ENCODE results near the gene TRPC1.

The TRPC1 gene

DNA sequence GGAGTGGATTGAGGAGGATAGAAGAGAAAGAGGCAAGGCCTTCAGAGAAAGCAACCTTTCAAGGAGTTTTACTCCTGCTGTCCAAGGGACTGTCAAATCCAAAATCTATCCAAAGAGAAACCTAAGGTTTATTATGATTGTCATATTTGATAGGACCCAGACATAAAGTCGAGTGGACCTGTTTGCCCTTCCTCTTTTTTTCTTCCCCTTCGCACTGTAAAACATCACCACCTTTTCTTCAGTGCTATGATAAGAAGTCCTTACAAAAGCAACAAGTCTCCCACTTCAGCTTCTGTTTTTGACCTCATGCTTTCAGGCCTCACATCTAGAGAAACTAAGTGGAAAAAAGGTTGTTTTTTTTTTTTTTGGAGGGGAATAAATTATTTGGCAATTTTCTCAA lies 73.0 kb downstream of the TRPC1 start:
- Histone ChIP-seq H3K9me3 (ENCODE audit: control insufficient read depth, insufficient read depth, low read depth, low read length) (no peaks in the 10 kb centered on the region), H3K4me3 (ENCODE audit: low read depth, low read length) (no peak overlapping the region), H3K36me3 (ENCODE audit: control insufficient read depth in 2 of 2, insufficient read depth in 1 of 2, low read length in 2 of 2) (peaks cover 0 to 3% of the 10 kb centered on the region in 2 experiments; a peak in 1 of 3 replicates), H3K4me1 (ENCODE audit: control insufficient read depth, insufficient read depth, low read length) (no peaks in the 10 kb centered on the region), H3K27ac (ENCODE audit: extremely low read depth, low read depth, low read length) (no peak overlapping the region)
- ChIA-PET CTCF (no interaction called here), POLR2A (no interaction called here)
- TF ChIP-seq ZNF571 (tag by site-specific recombination; IDR thresholded peaks at IDR 0.05) = no peak
- TF ChIP-seq SCRT2 (tag by site-specific recombination; IDR thresholded peaks at IDR 0.05) = peak; percentile 37
- TF ChIP-seq, protein P1, sequence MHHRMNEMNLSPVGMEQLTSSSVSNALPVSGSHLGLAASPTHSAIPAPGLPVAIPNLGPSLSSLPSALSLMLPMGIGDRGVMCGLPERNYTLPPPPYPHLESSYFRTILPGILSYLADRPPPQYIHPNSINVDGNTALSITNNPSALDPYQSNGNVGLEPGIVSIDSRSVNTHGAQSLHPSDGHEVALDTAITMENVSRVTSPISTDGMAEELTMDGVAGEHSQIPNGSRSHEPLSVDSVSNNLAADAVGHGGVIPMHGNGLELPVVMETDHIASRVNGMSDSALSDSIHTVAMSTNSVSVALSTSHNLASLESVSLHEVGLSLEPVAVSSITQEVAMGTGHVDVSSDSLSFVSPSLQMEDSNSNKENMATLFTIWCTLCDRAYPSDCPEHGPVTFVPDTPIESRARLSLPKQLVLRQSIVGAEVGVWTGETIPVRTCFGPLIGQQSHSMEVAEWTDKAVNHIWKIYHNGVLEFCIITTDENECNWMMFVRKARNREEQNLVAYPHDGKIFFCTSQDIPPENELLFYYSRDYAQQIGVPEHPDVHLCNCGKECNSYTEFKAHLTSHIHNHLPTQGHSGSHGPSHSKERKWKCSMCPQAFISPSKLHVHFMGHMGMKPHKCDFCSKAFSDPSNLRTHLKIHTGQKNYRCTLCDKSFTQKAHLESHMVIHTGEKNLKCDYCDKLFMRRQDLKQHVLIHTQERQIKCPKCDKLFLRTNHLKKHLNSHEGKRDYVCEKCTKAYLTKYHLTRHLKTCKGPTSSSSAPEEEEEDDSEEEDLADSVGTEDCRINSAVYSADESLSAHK (tag by site-specific recombination; IDR thresholded peaks at IDR 0.05) = no peak

DNA sequence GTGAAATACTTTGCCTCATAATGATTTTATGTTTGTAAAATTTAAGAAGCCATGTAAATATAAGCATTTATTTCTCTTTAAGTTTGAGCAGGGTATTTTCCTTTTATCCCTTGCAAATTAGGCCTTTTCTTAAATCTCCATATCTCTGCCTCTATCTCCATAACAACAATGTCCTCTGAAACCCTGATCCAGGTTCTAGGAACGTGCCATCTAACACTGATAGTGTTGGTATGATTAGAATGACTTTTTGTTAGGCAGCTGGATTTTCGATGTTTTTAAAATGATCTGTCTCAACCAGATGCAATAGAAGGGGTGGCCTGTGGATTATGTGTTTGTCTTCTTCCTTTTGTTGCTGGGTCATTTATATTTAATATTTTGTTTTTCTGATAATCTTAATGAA lies 77.9 kb downstream of the TRPC1 start:
- H3K4me1 ChIP-seq (ENCODE audit: control insufficient read depth, insufficient read depth, low read length) = no peaks in the 10 kb centered on the region
- POLR2A ChIA-PET = no interaction called here
- no peak overlapping the region for H3K4me3 ChIP-seq (ENCODE audit: low read depth, low read length)
- TF ChIP-seq FEZF1 (tag by site-specific recombination; IDR thresholded peaks at IDR 0.05) (no peak), PRDM1 (tag by site-specific recombination; IDR thresholded peaks at IDR 0.05) (no peak), HOXC10 (CRISPR knock-in tag; IDR thresholded peaks at IDR 0.05) (no peak), BCL11B (tag by site-specific recombination; IDR thresholded peaks at IDR 0.05; ENCODE audit: low read depth) (no peak), KLF16 (tag by site-specific recombination; IDR thresholded peaks at IDR 0.05) (no peak), ZNF266 (tag by site-specific recombination; IDR thresholded peaks at IDR 0.05; ENCODE audit: low read depth) (no peak), ZNF423 (tag by site-specific recombination; IDR thresholded peaks at IDR 0.05) (no peak), ZBTB8A (tag by site-specific recombination; IDR thresholded peaks at IDR 0.05) (no peak), ZBTB26 (tag by site-specific recombination; optimal IDR thresholded peaks at IDR 0.05) (no peak), ZNF600 (tag by site-specific recombination; IDR thresholded peaks at IDR 0.05) (no peak)
- TF ChIP-seq, protein P1 (tag by site-specific recombination; IDR thresholded peaks at IDR 0.05) = no peak
- TF ChIP-seq, protein P2, sequence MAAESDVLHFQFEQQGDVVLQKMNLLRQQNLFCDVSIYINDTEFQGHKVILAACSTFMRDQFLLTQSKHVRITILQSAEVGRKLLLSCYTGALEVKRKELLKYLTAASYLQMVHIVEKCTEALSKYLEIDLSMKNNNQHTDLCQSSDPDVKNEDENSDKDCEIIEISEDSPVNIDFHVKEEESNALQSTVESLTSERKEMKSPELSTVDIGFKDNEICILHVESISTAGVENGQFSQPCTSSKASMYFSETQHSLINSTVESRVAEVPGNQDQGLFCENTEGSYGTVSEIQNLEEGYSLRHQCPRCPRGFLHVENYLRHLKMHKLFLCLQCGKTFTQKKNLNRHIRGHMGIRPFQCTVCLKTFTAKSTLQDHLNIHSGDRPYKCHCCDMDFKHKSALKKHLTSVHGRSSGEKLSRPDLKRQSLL (tag by site-specific recombination; IDR thresholded peaks at IDR 0.05) = no peak
- H3K27ac ChIP-seq (ENCODE audit: extremely low read depth, low read depth, low read length) = no peak overlapping the region
- CTCF ChIA-PET = no interaction called here
- peaks cover 0 to 12% of the 10 kb centered on the region in 2 experiments; a peak in 1 of 3 replicates for H3K36me3 ChIP-seq (ENCODE audit: control insufficient read depth in 2 of 2, insufficient read depth in 1 of 2, low read length in 2 of 2)
- H3K9me3 ChIP-seq (ENCODE audit: control insufficient read depth, insufficient read depth, low read depth, low read length) = no peaks in the 10 kb centered on the region

- Histone ChIP-seq H3K36me3 (ENCODE audit: control insufficient read depth in 2 of 2, insufficient read depth in 1 of 2, low read length in 2 of 2) (peaks cover 0 to 12% of the 10 kb centered on the region in 2 experiments; a peak in 1 of 3 replicates), H3K9me3 (ENCODE audit: control insufficient read depth, insufficient read depth, low read depth, low read length) (no peaks in the 10 kb centered on the region), H3K4me3 (ENCODE audit: low read depth, low read length) (no peak overlapping the region), H3K4me1 (ENCODE audit: control insufficient read depth, insufficient read depth, low read length) (no peaks in the 10 kb centered on the region), H3K27ac (ENCODE audit: extremely low read depth, low read depth, low read length) (no peak overlapping the region)
- ChIA-PET POLR2A (no interaction called here), CTCF (no interaction called here)
- TF ChIP-seq ZNF624 (tag by site-specific recombination; IDR thresholded peaks at IDR 0.05) = no peak
- no peak for TF ChIP-seq FEZF1 (tag by site-specific recombination; IDR thresholded peaks at IDR 0.05)
- TF ChIP-seq ZBTB26 (tag by site-specific recombination; optimal IDR thresholded peaks at IDR 0.05) = no peak
- TF ChIP-seq ZNF747 (tag by site-specific recombination; IDR thresholded peaks at IDR 0.05) = no peak
- TF ChIP-seq, protein P3, sequence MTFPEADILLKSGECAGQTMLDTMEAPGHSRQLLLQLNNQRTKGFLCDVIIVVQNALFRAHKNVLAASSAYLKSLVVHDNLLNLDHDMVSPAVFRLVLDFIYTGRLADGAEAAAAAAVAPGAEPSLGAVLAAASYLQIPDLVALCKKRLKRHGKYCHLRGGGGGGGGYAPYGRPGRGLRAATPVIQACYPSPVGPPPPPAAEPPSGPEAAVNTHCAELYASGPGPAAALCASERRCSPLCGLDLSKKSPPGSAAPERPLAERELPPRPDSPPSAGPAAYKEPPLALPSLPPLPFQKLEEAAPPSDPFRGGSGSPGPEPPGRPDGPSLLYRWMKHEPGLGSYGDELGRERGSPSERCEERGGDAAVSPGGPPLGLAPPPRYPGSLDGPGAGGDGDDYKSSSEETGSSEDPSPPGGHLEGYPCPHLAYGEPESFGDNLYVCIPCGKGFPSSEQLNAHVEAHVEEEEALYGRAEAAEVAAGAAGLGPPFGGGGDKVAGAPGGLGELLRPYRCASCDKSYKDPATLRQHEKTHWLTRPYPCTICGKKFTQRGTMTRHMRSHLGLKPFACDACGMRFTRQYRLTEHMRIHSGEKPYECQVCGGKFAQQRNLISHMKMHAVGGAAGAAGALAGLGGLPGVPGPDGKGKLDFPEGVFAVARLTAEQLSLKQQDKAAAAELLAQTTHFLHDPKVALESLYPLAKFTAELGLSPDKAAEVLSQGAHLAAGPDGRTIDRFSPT (tag by site-specific recombination; IDR thresholded peaks at IDR 0.05) = no peak
- TF ChIP-seq KLF7 (tag by site-specific recombination; IDR thresholded peaks at IDR 0.05; ENCODE audit: borderline replicate concordance) = no peak
- TF ChIP-seq ZNF214 (tag by site-specific recombination; IDR thresholded peaks at IDR 0.05; ENCODE audit: borderline replicate concordance) = no peak
- TF ChIP-seq GLI4 (tag by site-specific recombination; IDR thresholded peaks at IDR 0.05) = no peak
- TF ChIP-seq ZNF248 (tag by site-specific recombination; IDR thresholded peaks at IDR 0.05) = no peak
- no peak for TF ChIP-seq KLF9 (tag by site-specific recombination; IDR thresholded peaks at IDR 0.05; ENCODE audit: low read depth)
These were observed 79.1 kb downstream of the TRPC1 start for GRCh38 chr3:142802891-142803290.
